Calu3 (cell line): Measurements from ENCODE around the gene C11orf98. TPM values are rescaled to one million over a fixed set of nuclear protein-coding genes. Genes with fewer than 3 reads are reported as not detected.

ENCODE experiments used
- BruUV-seq: library from RNA; stranded (reverse); fragments of 400-500 nt; replicated peaks from 2 replicates; lab custom pipeline; 2021; lab: Mats Ljungman, UMichigan
- CTCF ChIA-PET: fragments of 300-600 bp; sonication (Branson Sonifier 250); formaldehyde crosslinking; loops from one replicate; lab custom pipeline; 2022; ENCODE audit warnings: antibody characterized with exemption; lab: Charles Lee
- DNase-seq: peaks from one replicate; pipeline ENCODE4 v3.0.0; 2022
- H3K27ac Mint-ChIP-seq: one replicate; pipeline ENCODE4 v1.8.0; 2022; ENCODE audit warnings: mixed read lengths; ENCODE audit not compliant: unreplicated experiment
- H3K27me3 Mint-ChIP-seq: one replicate; pipeline ENCODE4 v1.8.0; 2022; ENCODE audit warnings: mixed read lengths; ENCODE audit not compliant: unreplicated experiment
- H3K36me3 Mint-ChIP-seq: one replicate; pipeline ENCODE4 v1.8.0; 2022; ENCODE audit warnings: mild to moderate bottlenecking, moderate library complexity, mixed read lengths; ENCODE audit not compliant: insufficient read depth, unreplicated experiment
- H3K4me1 Mint-ChIP-seq: one replicate; pipeline ENCODE4 v1.8.0; 2022; ENCODE audit warnings: mild to moderate bottlenecking, low read depth, mixed read lengths; ENCODE audit not compliant: unreplicated experiment
- H3K4me3 Mint-ChIP-seq: one replicate; pipeline ENCODE4 v1.8.0; 2022; ENCODE audit warnings: mild to moderate bottlenecking, low read depth, moderate library complexity, mixed read lengths; ENCODE audit not compliant: unreplicated experiment
- H3K9me3 Mint-ChIP-seq: one replicate; pipeline ENCODE4 v1.8.0; 2022; ENCODE audit warnings: low read depth, mixed read lengths; ENCODE audit not compliant: unreplicated experiment
- intact Hi-C: fragments of 100-400 bp; cut with micrococcal nuclease; formaldehyde crosslinking; loops from one replicate; pipeline ENCODE4 v1.10.0; 2022; ENCODE audit not compliant: unreplicated experiment
- total RNA-seq: library from RNA; stranded (reverse); gene quantifications from 2 replicates; pipeline ENCODE4 v1.2.3, GENCODE V29; 2022
- TF ChIP-seq, protein P1 (sequence below): fragments of 200-600 bp; IDR thresholded peaks from one replicate; pipeline ENCODE4 v1.8.0; 2022; ENCODE audit warnings: antibody characterized with exemption; ENCODE audit not compliant: unreplicated experiment

Gene C11orf98
- total RNA-seq, 1 experiment from 2014 or later, result 61.7 TPM

DNA sequence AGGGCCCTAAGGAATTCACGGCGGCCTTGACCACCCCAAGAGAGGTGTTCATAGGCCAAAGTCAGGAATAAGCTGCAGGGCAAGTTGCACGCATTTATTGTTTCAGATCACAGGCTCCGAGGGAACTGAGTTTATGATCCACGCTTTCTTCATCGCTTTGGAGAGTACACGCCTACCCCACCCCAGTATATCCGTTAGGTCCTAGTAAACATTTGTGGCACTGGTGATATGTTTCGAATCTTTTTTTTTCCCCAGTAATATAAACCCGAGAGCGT is 19.4 kb downstream of the C11orf98 start:
- TF ChIP-seq, protein P1, sequence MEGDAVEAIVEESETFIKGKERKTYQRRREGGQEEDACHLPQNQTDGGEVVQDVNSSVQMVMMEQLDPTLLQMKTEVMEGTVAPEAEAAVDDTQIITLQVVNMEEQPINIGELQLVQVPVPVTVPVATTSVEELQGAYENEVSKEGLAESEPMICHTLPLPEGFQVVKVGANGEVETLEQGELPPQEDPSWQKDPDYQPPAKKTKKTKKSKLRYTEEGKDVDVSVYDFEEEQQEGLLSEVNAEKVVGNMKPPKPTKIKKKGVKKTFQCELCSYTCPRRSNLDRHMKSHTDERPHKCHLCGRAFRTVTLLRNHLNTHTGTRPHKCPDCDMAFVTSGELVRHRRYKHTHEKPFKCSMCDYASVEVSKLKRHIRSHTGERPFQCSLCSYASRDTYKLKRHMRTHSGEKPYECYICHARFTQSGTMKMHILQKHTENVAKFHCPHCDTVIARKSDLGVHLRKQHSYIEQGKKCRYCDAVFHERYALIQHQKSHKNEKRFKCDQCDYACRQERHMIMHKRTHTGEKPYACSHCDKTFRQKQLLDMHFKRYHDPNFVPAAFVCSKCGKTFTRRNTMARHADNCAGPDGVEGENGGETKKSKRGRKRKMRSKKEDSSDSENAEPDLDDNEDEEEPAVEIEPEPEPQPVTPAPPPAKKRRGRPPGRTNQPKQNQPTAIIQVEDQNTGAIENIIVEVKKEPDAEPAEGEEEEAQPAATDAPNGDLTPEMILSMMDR, result no peak
- Mint-ChIP-seq H3K4me1 (no peaks in the 10 kb centered on the region), H3K27me3 (no peaks in the 10 kb centered on the region), H3K4me3 (peak overlapping the region; percentile 93), H3K9me3 (no peaks in the 10 kb centered on the region), H3K27ac (peak overlapping the region; percentile 91), H3K36me3 (peaks cover 55% of the 10 kb centered on the region)
- no TSS peak for BruUV-seq
- intact Hi-C loops, result no loop called here
- no peak for DNase-seq
- CTCF ChIA-PET, result interaction anchor here (0.9 to 1.1 kb wide), 3 partner anchors 24 to 54 kb away, joined by 3 to 4 read pairs (median 3); partner anchors contain the start of genes B3GAT3 and TUT1

DNA sequence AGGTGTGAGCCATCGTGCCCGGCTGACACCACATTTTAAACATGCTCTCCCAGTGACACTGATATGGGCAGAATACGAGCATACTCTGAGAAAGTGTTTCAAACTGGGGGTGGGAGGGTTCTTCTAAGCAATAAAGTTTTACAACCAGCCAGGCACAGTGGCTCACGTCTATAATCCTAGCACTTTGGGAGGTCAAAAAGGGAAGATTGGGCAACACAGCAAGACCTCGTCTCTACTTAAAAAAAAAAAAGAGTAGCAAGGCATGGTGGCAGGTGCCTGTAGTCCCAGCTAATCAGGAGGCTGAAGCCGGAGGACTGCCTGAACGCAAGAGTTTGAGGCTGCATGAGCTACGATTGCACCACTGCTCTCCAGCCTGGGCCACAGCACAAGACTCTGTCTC is 20.8 kb downstream of the C11orf98 start:
- no peaks in the 10 kb centered on the region for H3K4me1 Mint-ChIP-seq
- TF ChIP-seq, protein P1, result no peak
- DNase-seq, result no peak
- BruUV-seq, result no TSS peak
- H3K4me3 Mint-ChIP-seq, result peak overlapping the region; percentile 93
- CTCF ChIA-PET, result no interaction called here
- intact Hi-C loops, result no loop called here
- H3K27me3 Mint-ChIP-seq, result no peaks in the 10 kb centered on the region
- no peaks in the 10 kb centered on the region for H3K9me3 Mint-ChIP-seq
- peaks cover 68% of the 10 kb centered on the region for H3K36me3 Mint-ChIP-seq
- H3K27ac Mint-ChIP-seq, result no peak overlapping the region

DNA sequence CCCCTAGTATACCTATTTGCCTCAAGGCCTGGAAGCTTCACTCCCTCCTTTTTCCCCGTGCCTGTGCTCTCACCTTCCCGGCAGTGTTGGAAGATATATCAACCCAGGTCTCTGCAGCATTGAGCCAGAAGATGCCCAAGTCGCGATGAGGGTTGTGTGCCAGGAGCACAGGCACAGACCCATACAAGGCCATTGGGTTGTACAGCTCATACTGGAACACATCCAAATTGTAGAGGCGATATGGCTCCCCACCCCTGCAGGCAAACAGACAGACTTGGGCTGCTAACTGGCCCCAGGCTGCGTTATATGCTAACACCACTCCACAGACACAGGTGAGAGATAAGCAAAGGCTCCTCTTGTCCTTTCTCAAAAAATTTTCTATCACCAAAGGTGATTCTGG is 32.5 kb downstream of the C11orf98 start:
- CTCF ChIA-PET, result no interaction called here
- no peaks in the 10 kb centered on the region for H3K4me1 Mint-ChIP-seq
- H3K27me3 Mint-ChIP-seq, result no peaks in the 10 kb centered on the region
- H3K4me3 Mint-ChIP-seq, result no peak overlapping the region
- no peak overlapping the region for H3K27ac Mint-ChIP-seq
- no peak for DNase-seq
- H3K9me3 Mint-ChIP-seq, result no peaks in the 10 kb centered on the region
- TF ChIP-seq, protein P1, result no peak
- no TSS peak for BruUV-seq
- peaks cover 85% of the 10 kb centered on the region for H3K36me3 Mint-ChIP-seq
- intact Hi-C loops, result no loop called here

DNA sequence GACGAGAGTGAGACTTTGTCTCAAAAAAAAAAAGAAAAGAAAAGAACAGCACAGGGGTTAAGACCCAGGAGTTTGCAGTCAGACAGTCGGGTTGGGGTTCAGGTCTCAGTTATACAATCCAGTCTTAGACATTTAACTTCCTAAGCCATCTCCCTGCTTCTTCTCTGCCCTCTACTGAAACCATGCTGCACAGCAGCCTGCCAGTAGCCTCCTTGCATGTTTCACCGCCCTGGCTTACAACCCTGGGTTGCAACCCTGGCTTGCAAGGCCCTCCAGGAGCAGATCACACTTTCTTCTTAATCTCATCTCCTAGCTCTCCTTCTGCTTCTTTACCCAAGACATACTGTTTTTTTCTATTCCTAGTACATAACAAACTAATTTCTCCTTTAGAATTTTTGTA is 37.3 kb downstream of the C11orf98 start:
- intact Hi-C loops, result no loop called here
- H3K9me3 Mint-ChIP-seq, result no peaks in the 10 kb centered on the region
- no peak overlapping the region for H3K4me3 Mint-ChIP-seq
- H3K4me1 Mint-ChIP-seq, result no peaks in the 10 kb centered on the region
- H3K27me3 Mint-ChIP-seq, result no peaks in the 10 kb centered on the region
- TF ChIP-seq, protein P1, result no peak
- peaks cover 85% of the 10 kb centered on the region for H3K36me3 Mint-ChIP-seq
- no peak for DNase-seq
- H3K27ac Mint-ChIP-seq, result no peak overlapping the region
- CTCF ChIA-PET, result interaction anchor here (1.4 kb wide), 1 partner anchor 26 kb away, joined by 3 read pairs; the partner anchor contains the start of gene MTA2
- no TSS peak for BruUV-seq
